Measurements from ENCODE around the gene PKMYT1. TPM values are rescaled to one million over a fixed set of nuclear protein-coding genes. Genes with fewer than 3 reads are reported as not detected.

The PKMYT1 gene
- total RNA-seq, 1 experiment from 2014 or later = 34.7 TPM

DNA sequence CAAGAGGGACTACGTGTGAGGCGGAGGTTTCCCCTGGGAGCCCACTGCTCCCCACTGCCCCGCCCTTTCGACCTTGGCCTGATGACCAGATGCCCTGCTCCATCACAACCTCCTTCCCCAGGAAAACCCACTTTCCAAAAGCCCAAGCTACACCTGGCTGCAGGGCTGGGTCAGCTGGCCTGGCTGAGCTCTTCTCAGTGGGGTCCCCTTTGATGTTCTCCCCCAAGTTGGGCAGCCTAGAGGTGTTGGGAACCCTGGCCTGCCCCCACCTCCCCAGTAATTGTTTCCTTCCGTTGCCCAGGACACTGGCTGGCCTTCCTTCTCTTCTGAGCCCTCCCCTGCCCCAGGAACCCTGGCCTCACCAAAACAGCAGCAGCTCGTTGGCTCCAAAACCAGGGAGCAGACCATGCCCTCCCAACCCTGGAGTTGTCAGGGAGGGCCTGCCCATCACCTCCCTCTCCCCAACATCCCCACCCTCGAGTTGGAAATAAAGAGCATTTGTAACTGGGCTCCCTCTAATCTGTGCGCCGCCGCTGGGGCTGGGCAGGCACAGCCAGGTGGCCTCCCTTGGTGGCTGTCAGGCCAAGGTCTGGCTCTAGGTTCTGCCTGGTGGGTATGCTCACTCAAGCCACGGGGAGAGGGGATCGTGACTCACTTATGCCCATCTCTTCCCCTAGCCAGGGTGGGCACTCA, 33.9 kb upstream of the PKMYT1 start:
- ChIA-PET POLR2A (interaction anchor here (0.5 kb wide), 1 partner anchor 33 kb away, joined by 3 read pairs; no protein-coding TSS in a partner anchor), CTCF (interaction anchor here (0.6 to 0.7 kb wide), 3 partner anchors 76 to 98 kb away, joined by 3 to 6 read pairs (median 3); no protein-coding TSS in a partner anchor)
- Mint-ChIP-seq H3K27ac (ENCODE audit: low read depth, unreplicated experiment) (no peak overlapping the region), H3K9me3 (ENCODE audit: unreplicated experiment) (no peaks in the 10 kb centered on the region), H3K27me3 (ENCODE audit: insufficient read depth, unreplicated experiment) (no peaks in the 10 kb centered on the region), H3K4me3 (ENCODE audit: unreplicated experiment) (no peak overlapping the region), H3K4me1 (ENCODE audit: insufficient read depth, unreplicated experiment) (no peaks in the 10 kb centered on the region), H3K36me3 (ENCODE audit: insufficient read depth, unreplicated experiment) (no peaks in the 10 kb centered on the region)
- BruUV-seq (replicated peaks) = no TSS peak
- intact Hi-C loops (cut with micrococcal nuclease) = no loop called here
- DNase-seq (ENCODE audit: unreplicated experiment) = no peak
- TF ChIP-seq, protein P1, sequence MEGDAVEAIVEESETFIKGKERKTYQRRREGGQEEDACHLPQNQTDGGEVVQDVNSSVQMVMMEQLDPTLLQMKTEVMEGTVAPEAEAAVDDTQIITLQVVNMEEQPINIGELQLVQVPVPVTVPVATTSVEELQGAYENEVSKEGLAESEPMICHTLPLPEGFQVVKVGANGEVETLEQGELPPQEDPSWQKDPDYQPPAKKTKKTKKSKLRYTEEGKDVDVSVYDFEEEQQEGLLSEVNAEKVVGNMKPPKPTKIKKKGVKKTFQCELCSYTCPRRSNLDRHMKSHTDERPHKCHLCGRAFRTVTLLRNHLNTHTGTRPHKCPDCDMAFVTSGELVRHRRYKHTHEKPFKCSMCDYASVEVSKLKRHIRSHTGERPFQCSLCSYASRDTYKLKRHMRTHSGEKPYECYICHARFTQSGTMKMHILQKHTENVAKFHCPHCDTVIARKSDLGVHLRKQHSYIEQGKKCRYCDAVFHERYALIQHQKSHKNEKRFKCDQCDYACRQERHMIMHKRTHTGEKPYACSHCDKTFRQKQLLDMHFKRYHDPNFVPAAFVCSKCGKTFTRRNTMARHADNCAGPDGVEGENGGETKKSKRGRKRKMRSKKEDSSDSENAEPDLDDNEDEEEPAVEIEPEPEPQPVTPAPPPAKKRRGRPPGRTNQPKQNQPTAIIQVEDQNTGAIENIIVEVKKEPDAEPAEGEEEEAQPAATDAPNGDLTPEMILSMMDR (IDR thresholded peaks at IDR 0.05; ENCODE audit: unreplicated experiment) = no peak

GRCh38 chr16:3013491-3013951, 33.3 kb upstream of the PKMYT1 start:
- ChIA-PET POLR2A (interaction anchor here (0.5 to 0.6 kb wide), 2 partner anchors 33 to 255 kb away, joined by 3 read pairs; no protein-coding TSS in a partner anchor), CTCF (interaction anchor here (0.7 kb wide), 1 partner anchor 92 kb away, joined by 3 read pairs; no protein-coding TSS in a partner anchor)
- DNase-seq (ENCODE audit: unreplicated experiment) = no peak
- no peaks in the 10 kb centered on the region for H3K27me3 Mint-ChIP-seq (ENCODE audit: insufficient read depth, unreplicated experiment)
- no peaks in the 10 kb centered on the region for H3K36me3 Mint-ChIP-seq (ENCODE audit: insufficient read depth, unreplicated experiment)
- TF ChIP-seq, protein P1 (IDR thresholded peaks at IDR 0.05; ENCODE audit: unreplicated experiment) = no peak
- no peaks in the 10 kb centered on the region for H3K4me1 Mint-ChIP-seq (ENCODE audit: insufficient read depth, unreplicated experiment)
- intact Hi-C loops (cut with micrococcal nuclease) = no loop called here
- H3K4me3 Mint-ChIP-seq (ENCODE audit: unreplicated experiment) = no peak overlapping the region
- H3K9me3 Mint-ChIP-seq (ENCODE audit: unreplicated experiment) = no peaks in the 10 kb centered on the region
- no TSS peak for BruUV-seq (replicated peaks)
- no peak overlapping the region for H3K27ac Mint-ChIP-seq (ENCODE audit: low read depth, unreplicated experiment)

DNA sequence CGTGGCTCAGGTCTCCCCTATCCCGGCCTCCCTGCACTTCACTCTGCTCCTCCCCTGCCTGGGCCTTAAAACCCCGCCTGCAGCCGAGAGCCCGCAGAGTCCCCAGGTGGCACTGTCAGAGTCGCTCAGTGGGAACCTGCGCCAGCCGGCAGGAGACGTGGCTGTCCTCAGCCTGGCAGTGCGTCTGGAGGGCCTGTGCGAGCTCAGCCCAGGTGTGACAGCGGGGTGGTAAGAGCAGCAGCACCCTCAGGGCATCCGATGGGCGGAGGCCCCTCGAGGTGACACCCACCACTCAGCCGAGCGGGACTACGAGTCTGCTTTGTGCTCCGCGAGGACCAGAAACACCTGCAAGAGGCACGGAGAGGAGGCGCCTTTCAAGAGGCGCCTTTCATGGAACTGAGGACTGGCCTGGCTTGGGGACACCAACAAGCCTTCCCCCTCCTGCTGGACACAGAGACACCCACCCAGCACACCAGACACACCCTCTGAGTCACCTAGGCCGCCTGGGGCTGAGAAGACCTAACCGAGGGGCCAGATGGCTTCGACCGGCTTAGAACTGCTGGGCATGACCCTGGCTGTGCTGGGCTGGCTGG, 32.7 kb upstream of the PKMYT1 start, which contains the start of gene CLDN9:
TSS of gene CLDN9 (plus strand) at position 96 of the 593 bp plus-strand sequence. CDS start at position 536, 440 bp downstream.
- Mint-ChIP-seq H3K4me3 (ENCODE audit: unreplicated experiment) (no peak within 1 kb of the TSS), H3K27ac (ENCODE audit: low read depth, unreplicated experiment) (no peak within 1 kb of the TSS), H3K36me3 (ENCODE audit: insufficient read depth, unreplicated experiment) (no peaks in the 10 kb centered on the region), H3K9me3 (ENCODE audit: unreplicated experiment) (no peaks in the 10 kb centered on the region), H3K4me1 (ENCODE audit: insufficient read depth, unreplicated experiment) (no peaks in the 10 kb centered on the region), H3K27me3 (ENCODE audit: insufficient read depth, unreplicated experiment) (no peaks in the 10 kb centered on the region)
- intact Hi-C loops (cut with micrococcal nuclease) = no loop called here
- no peak for DNase-seq (ENCODE audit: unreplicated experiment)
- CTCF ChIA-PET = interaction anchor here (1.2 kb wide), 1 partner anchor 15 kb away, joined by 5 read pairs; no protein-coding TSS in a partner anchor
- BruUV-seq (replicated peaks) = no TSS peak
- TF ChIP-seq, protein P1 (IDR thresholded peaks at IDR 0.05; ENCODE audit: unreplicated experiment) = no peak
- POLR2A ChIA-PET = interaction anchor here (0.6 kb wide), 1 partner anchor 255 kb away, joined by 3 read pairs; no protein-coding TSS in a partner anchor

DNA sequence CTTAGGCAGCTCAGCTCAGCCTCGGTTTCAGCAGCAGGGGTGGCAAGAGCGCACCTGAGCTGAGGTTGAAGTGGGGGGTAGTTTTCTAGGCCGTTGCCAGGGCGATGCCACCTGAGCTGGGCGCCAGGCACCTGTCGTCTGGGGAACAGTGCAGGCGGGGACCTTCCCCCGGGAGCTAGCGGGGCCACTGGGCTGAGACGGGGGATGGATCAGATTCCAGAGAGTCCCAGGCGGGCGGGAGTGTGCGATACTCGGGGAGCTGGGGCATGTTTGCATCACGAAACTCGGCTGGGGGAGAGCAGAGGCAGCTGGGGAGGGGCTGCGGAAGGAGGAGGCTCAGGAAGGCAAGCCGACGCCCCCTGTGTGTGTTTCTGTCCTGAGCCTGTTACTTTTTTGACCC, 32.0 kb upstream of the PKMYT1 start:
- no peak overlapping the region for H3K4me3 Mint-ChIP-seq (ENCODE audit: unreplicated experiment)
- H3K27me3 Mint-ChIP-seq (ENCODE audit: insufficient read depth, unreplicated experiment) = no peaks in the 10 kb centered on the region
- no peak for DNase-seq (ENCODE audit: unreplicated experiment)
- H3K27ac Mint-ChIP-seq (ENCODE audit: low read depth, unreplicated experiment) = no peak overlapping the region
- intact Hi-C loops (cut with micrococcal nuclease) = no loop called here
- no TSS peak for BruUV-seq (replicated peaks)
- TF ChIP-seq, protein P1 (IDR thresholded peaks at IDR 0.05; ENCODE audit: unreplicated experiment) = no peak
- POLR2A ChIA-PET = no interaction called here
- CTCF ChIA-PET = interaction anchor here (0.6 to 1.4 kb wide), 4 partner anchors 15 to 28 kb away, joined by 3 to 5 read pairs (median 4); no protein-coding TSS in a partner anchor
- H3K36me3 Mint-ChIP-seq (ENCODE audit: insufficient read depth, unreplicated experiment) = no peaks in the 10 kb centered on the region
- H3K9me3 Mint-ChIP-seq (ENCODE audit: unreplicated experiment) = no peaks in the 10 kb centered on the region
- H3K4me1 Mint-ChIP-seq (ENCODE audit: insufficient read depth, unreplicated experiment) = no peaks in the 10 kb centered on the region
